OCI-LY1 (cell line): ENCODE measurements around the gene TLK2.
A peak's percentile ranks its signal among the peaks of the same experiment; 100 is the strongest.
"Not testable (repeated sequence)": the region's sequence is repeated elsewhere in the genome, so short reads cannot be mapped to it uniquely, and the experiment has no call there.

ENCODE experiments used
- H2AFZ ChIP-seq: fragments of 200-600 bp; sonication (generic), shearing (Covaris generic); 2 replicates; pipeline ENCODE4 v1.6.0; 2014; ENCODE audit warnings: antibody characterized with exemption, mild to moderate bottlenecking, low read length
- H3F3A ChIP-seq: fragments of 200-600 bp; sonication (generic), shearing (Covaris generic); 2 replicates; pipeline ENCODE4 v1.6.0; 2014; ENCODE audit warnings: mild to moderate bottlenecking, antibody characterized with exemption, low read length, moderate library complexity; ENCODE audit not compliant: insufficient read depth
- H3K27ac ChIP-seq: fragments of 200-600 bp; sonication (generic); 2 replicates; pipeline ENCODE4 v1.5.1; 2014; ENCODE audit warnings: low read length, mixed run types, mild to moderate bottlenecking, low read depth; ENCODE audit not compliant: poor library complexity, severe bottlenecking
- H3K27me3 ChIP-seq: fragments of 200-600 bp; sonication (generic); 2 replicates; pipeline ENCODE4 v1.6.0; 2014; ENCODE audit warnings: antibody characterized with exemption, mild to moderate bottlenecking, low read length, moderate library complexity; ENCODE audit not compliant: insufficient read depth
- H3K36me3 ChIP-seq: fragments of 200-600 bp; sonication (generic); 2 replicates; pipeline ENCODE4 v1.6.1; 2014; ENCODE audit warnings: mild to moderate bottlenecking, antibody characterized with exemption, low read length, moderate library complexity, mixed read lengths; ENCODE audit not compliant: insufficient read depth
- H3K4me1 ChIP-seq: fragments of 200-600 bp; sonication (generic); 2 replicates; pipeline ENCODE4 v1.5.1; 2014; ENCODE audit warnings: mild to moderate bottlenecking, low read length, moderate library complexity; ENCODE audit not compliant: insufficient read depth, severe bottlenecking
- H3K4me2 ChIP-seq: fragments of 200-600 bp; sonication (generic), shearing (Covaris generic); 2 replicates; pipeline ENCODE4 v1.6.1; 2014; ENCODE audit warnings: low read length
- H3K4me3 ChIP-seq: fragments of 200-600 bp; sonication (generic); 2 replicates; pipeline ENCODE4 v1.5.1; 2014; ENCODE audit warnings: low read length, low read depth, mild to moderate bottlenecking, mixed read lengths; ENCODE audit not compliant: poor library complexity, severe bottlenecking
- H3K79me2 ChIP-seq: fragments of 200-600 bp; shearing (Covaris generic); 2 replicates; pipeline ENCODE4 v1.6.1; 2016; ENCODE audit warnings: mixed run types, low read length, mixed read lengths; ENCODE audit not compliant: insufficient read depth
- H3K9ac ChIP-seq: fragments of 200-600 bp; sonication (generic), shearing (Covaris generic); 2 replicates; pipeline ENCODE4 v1.6.1; 2014; ENCODE audit warnings: mild to moderate bottlenecking, low read length, mixed read lengths
- H3K9me2 ChIP-seq: fragments of 200-600 bp; sonication (generic), shearing (Covaris generic); 2 replicates; pipeline ENCODE4 v1.6.1; 2014; ENCODE audit warnings: low read depth, mild to moderate bottlenecking, low read length, mixed read lengths
- H3K9me3 ChIP-seq: fragments of 200-600 bp; shearing (Covaris generic); 2 replicates; pipeline ENCODE4 v1.6.1; 2014; ENCODE audit warnings: low read length, mixed read lengths
- H4K20me1 ChIP-seq: fragments of 200-600 bp; sonication (generic), shearing (Covaris generic); 2 replicates; pipeline ENCODE4 v1.6.0; 2016; ENCODE audit warnings: mild to moderate bottlenecking, low read length; ENCODE audit not compliant: insufficient read depth

TLK2 gene

GRCh38 chr17:62479639-62480258 lies 1.1 kb downstream of the TLK2 start:
- not testable (repeated sequence) for H2AFZ ChIP-seq

DNA sequence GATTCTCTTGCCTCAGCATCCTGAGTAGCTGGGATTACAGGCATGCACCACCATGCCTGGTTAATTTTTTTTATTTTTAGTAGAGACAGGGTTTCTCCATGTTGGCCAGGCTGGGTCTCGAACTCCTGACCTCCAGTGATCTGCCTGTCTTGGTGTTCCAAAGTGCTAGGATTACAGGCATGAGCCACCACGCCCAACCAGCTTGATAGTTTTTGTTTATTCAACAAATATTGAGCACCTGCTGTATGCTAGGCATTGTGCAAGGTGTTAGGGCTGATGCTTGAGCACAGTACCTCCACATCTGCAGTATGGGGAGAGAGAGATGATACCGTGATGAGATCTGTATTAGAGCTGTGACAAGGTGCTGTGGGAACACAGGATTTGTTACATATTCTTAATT lies 3.9 kb downstream of the TLK2 start:
- not testable (repeated sequence) for H3K27me3 ChIP-seq, H3K9ac ChIP-seq, H3K9me2 ChIP-seq, H2AFZ ChIP-seq, H3K27ac ChIP-seq, H3K9me3 ChIP-seq, H3F3A ChIP-seq, H4K20me1 ChIP-seq, H3K4me2 ChIP-seq, H3K4me3 ChIP-seq
- Histone ChIP-seq H3K79me2 (peaks cover 49% of the 10 kb centered on the region), H3K4me1 (peaks cover 18% of the 10 kb centered on the region), H3K36me3 (peaks cover 31% of the 10 kb centered on the region)

More at GRCh38 chr17:62479639-62480258, 1.1 kb downstream of the TLK2 start:
- Histone ChIP-seq H3K4me3 (peak overlapping the region; percentile 92), H3K36me3 (peaks cover 22% of the 10 kb centered on the region), H3K79me2 (peaks cover 28% of the 10 kb centered on the region), H3K4me2 (peak overlapping the region; percentile 98), H3K9ac (peak overlapping the region; percentile 92), H3K27ac (peak overlapping the region; percentile 70), H3K4me1 (peaks cover 29% of the 10 kb centered on the region)
- not testable (repeated sequence) for H3F3A ChIP-seq, H3K9me2 ChIP-seq, H4K20me1 ChIP-seq, H3K27me3 ChIP-seq, H3K9me3 ChIP-seq

DNA sequence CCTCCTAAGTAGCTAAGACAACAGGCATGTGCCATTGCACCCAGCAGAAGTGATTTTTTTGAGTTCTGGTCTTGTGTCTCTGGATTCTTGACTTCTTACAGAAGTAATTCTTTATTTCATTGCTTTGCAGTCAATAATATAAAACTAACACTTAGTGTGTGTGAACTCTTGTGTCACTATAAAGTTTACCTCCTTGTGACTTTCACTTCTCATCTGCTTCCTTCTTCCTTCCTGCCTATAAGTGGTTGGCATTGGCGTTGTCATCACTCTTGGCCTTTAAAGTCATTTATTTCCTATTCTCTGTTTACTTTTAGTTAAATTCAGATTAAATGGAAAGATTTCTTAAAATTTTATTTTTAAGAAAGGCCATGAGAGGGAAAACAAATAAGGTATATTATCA lies 12.4 kb downstream of the TLK2 start:
- H3F3A ChIP-seq, H3K9me3 ChIP-seq, H3K4me3 ChIP-seq, H3K27me3 ChIP-seq, H3K4me2 ChIP-seq, H2AFZ ChIP-seq, H3K9me2 ChIP-seq, H3K4me1 ChIP-seq, H4K20me1 ChIP-seq, H3K9ac ChIP-seq, H3K27ac ChIP-seq: not testable (repeated sequence)
- Histone ChIP-seq H3K79me2 (peaks cover 70% of the 10 kb centered on the region), H3K36me3 (peaks cover 46% of the 10 kb centered on the region)

DNA sequence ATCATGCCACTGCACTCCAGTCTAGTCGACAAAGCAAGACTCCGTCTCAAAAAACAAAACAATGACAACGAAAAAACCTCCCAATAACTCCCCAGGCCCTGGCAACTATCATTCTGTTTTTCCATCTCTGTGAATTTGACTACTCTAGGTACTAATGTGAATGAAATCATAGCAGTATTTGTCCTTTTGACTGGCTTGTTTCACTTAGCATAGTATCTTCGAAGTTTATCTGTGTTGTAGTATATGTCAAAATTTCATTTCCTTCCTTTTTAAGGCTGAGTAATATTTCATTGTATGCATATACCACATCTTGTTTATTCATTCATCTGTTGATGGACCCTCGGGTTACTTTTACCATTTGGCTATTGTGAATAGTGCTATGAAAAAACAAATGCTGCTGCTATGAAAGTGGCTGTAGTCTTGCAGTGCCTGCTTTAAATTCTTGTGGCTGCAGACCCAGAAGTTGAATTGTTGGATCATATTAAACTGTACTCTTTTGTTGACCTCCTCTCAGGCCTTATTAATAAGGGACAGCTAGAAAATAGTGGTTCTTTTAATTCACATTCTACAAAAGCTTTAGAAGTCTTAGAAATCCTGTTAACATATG lies 14.5 kb downstream of the TLK2 start:
- H3K9me3 ChIP-seq, H3F3A ChIP-seq, H3K9ac ChIP-seq, H3K27me3 ChIP-seq, H3K4me2 ChIP-seq, H4K20me1 ChIP-seq, H3K27ac ChIP-seq, H3K9me2 ChIP-seq, H3K4me1 ChIP-seq, H3K4me3 ChIP-seq, H2AFZ ChIP-seq: not testable (repeated sequence)
- Histone ChIP-seq H3K79me2 (peaks cover 72% of the 10 kb centered on the region), H3K36me3 (peaks cover 34% of the 10 kb centered on the region)

GRCh38 chr17:62494073-62494472 lies 15.4 kb downstream of the TLK2 start:
- H3K9ac ChIP-seq, H3K4me1 ChIP-seq, H3K27ac ChIP-seq, H2AFZ ChIP-seq, H3K4me3 ChIP-seq, H3K9me2 ChIP-seq, H3K9me3 ChIP-seq, H3F3A ChIP-seq, H4K20me1 ChIP-seq, H3K4me2 ChIP-seq, H3K27me3 ChIP-seq: not testable (repeated sequence)
- Histone ChIP-seq H3K79me2 (peaks cover 67% of the 10 kb centered on the region), H3K36me3 (peaks cover 28% of the 10 kb centered on the region)

GRCh38 chr17:62496344-62496743 lies 17.7 kb downstream of the TLK2 start:
- not testable (repeated sequence) for H3K27ac ChIP-seq, H3K9me2 ChIP-seq, H3K9me3 ChIP-seq, H3K27me3 ChIP-seq, H3K4me1 ChIP-seq, H3K9ac ChIP-seq, H3K4me3 ChIP-seq, H3F3A ChIP-seq, H3K4me2 ChIP-seq, H4K20me1 ChIP-seq, H2AFZ ChIP-seq
- H3K79me2 ChIP-seq, result peaks cover 63% of the 10 kb centered on the region
- H3K36me3 ChIP-seq, result peaks cover 20% of the 10 kb centered on the region

- not testable (repeated sequence) for H3K9ac ChIP-seq, H3K9me2 ChIP-seq, H3K27me3 ChIP-seq
Observed at GRCh38 chr17:62498796-62499195, 20.2 kb downstream of the TLK2 start.

More at GRCh38 chr17:62498796-62499195, 20.2 kb downstream of the TLK2 start:
- not testable (repeated sequence) for H3K4me1 ChIP-seq, H4K20me1 ChIP-seq, H3K27ac ChIP-seq, H3K4me2 ChIP-seq, H3K4me3 ChIP-seq, H3K36me3 ChIP-seq, H3K9me3 ChIP-seq, H2AFZ ChIP-seq, H3F3A ChIP-seq
- peaks cover 54% of the 10 kb centered on the region for H3K79me2 ChIP-seq
